Bronchial epithelial cell (primary cell): ENCODE measurements around the gene SLC44A5. TPM values are rescaled to one million over a fixed set of nuclear protein-coding genes. Genes with fewer than 3 reads are reported as not detected.
"Not testable (repeated sequence)": the region's sequence is repeated elsewhere in the genome, so short reads cannot be mapped to it uniquely, and the experiment has no call there.

Experiments
- DNase-seq: peaks from one replicate; pipeline ENCODE4 v3.0.0-alpha.2; 2010; ENCODE audit warnings: low read depth
- FAIRE-seq: peaks from 2 replicates; lab custom pipeline; 2011; peaks lifted over from hg19 to GRCh38; lab: Jason Lieb, UNC
- H3K27me3 ChIP-seq: 2 replicates; pipeline ENCODE4 v1.5.1; 2011; ENCODE audit warnings: low read length; ENCODE audit not compliant: control insufficient read depth, insufficient read depth
- H3K36me3 ChIP-seq: 2 replicates; pipeline ENCODE4 v1.5.1; 2011; ENCODE audit warnings: low read length; ENCODE audit not compliant: control insufficient read depth, insufficient read depth
- H3K4me3 ChIP-seq: 2 replicates; pipeline ENCODE4 v1.5.1; 2011; ENCODE audit warnings: mild to moderate bottlenecking, low read depth, low read length, control low read depth
- CTCF ChIP-seq: IDR thresholded peaks from 2 replicates; pipeline ENCODE4 v1.5.1; 2011; ENCODE audit warnings: mild to moderate bottlenecking, moderate library complexity, low read length, control low read depth, inconsistent platforms; ENCODE audit not compliant: insufficient read depth, severe bottlenecking
- total RNA-seq: library from RNA; depleted of rRNA; stranded (reverse); fragments of >200 nt; gene quantifications from 2 replicates; pipeline ENCODE4 v1.2.1, GENCODE V29; 2014

SLC44A5 gene
- total RNA-seq, 1 donor from 2014 or later = under 0.01 TPM

- H3K4me3 ChIP-seq = no peak overlapping the region
- peak; percentile 43 for DNase-seq
- peak; percentile 58 for TF ChIP-seq CTCF
- H3K27me3 ChIP-seq = no peaks in the 10 kb centered on the region
- H3K36me3 ChIP-seq = no peaks in the 10 kb centered on the region
- FAIRE-seq = no peak
Measured at GRCh38 chr1:75265792-75266191, 345.1 kb downstream of the SLC44A5 start.

GRCh38 chr1:75264112-75264511 is 346.8 kb downstream of the SLC44A5 start:
- Histone ChIP-seq H3K27me3 (no peaks in the 10 kb centered on the region), H3K4me3 (no peak overlapping the region), H3K36me3 (no peaks in the 10 kb centered on the region)
- DNase-seq = no peak
- TF ChIP-seq CTCF = no peak
- FAIRE-seq = no peak

- not testable (repeated sequence) for FAIRE-seq, H3K4me3 ChIP-seq, H3K27me3 ChIP-seq, DNase-seq, H3K36me3 ChIP-seq
Measured at GRCh38 chr1:75263616-75264015, 347.3 kb downstream of the SLC44A5 start.

- H3K36me3 ChIP-seq, FAIRE-seq, DNase-seq, H3K27me3 ChIP-seq, H3K4me3 ChIP-seq: not testable (repeated sequence)
Measured at GRCh38 chr1:75261946-75262345, 349.0 kb downstream of the SLC44A5 start.

GRCh38 chr1:75258351-75258750 is 352.6 kb downstream of the SLC44A5 start:
- Histone ChIP-seq H3K4me3 (no peak overlapping the region), H3K36me3 (no peaks in the 10 kb centered on the region), H3K27me3 (no peaks in the 10 kb centered on the region)
- FAIRE-seq (no peak), DNase-seq (no peak)
- TF ChIP-seq CTCF = no peak

GRCh38 chr1:75257424-75257823 is 353.5 kb downstream of the SLC44A5 start:
- FAIRE-seq (no peak), DNase-seq (no peak)
- no peaks in the 10 kb centered on the region for H3K27me3 ChIP-seq
- H3K36me3 ChIP-seq = no peaks in the 10 kb centered on the region
- no peak for TF ChIP-seq CTCF
- H3K4me3 ChIP-seq = no peak overlapping the region

- not testable (repeated sequence) for DNase-seq, H3K4me3 ChIP-seq, H3K27me3 ChIP-seq, H3K36me3 ChIP-seq, FAIRE-seq
Measured at GRCh38 chr1:75250114-75250513, 360.8 kb downstream of the SLC44A5 start.
